CD14-positive monocyte (primary cell): ENCODE results near the gene KIRREL3. TPM values are rescaled to one million over a fixed set of nuclear protein-coding genes. Genes with fewer than 3 reads are reported as not detected.
A peak's percentile ranks its signal among the peaks of the same experiment; 100 is the strongest.

Source experiments
- DNase-seq, 3 donors: peaks; one replicate each; pipeline ENCODE4 v3.0.0-alpha.2; 2011 to 2022
- H2AFZ ChIP-seq: 2 replicates; pipeline ENCODE4 v1.6.0; 2012; ENCODE audit warnings: mild to moderate bottlenecking, low read depth, low read length, inconsistent platforms; ENCODE audit not compliant: insufficient read depth, poor library complexity, severe bottlenecking
- H3K27ac ChIP-seq, 2 donors: 1 replicate in 1 of 2; 2 replicates in 1 of 2; pipeline ENCODE4 v1.5.1; 2012 to 2013; ENCODE audit warnings: low read length in 2 of 2, control low read depth in 1 of 2, inconsistent platforms in 1 of 2, low read depth in 1 of 2, mild to moderate bottlenecking in 1 of 2
- H3K27me3 ChIP-seq, 2 donors: one replicate each; pipeline versions ENCODE4 v1.6.0 to v1.6.1; 2011 to 2013; ENCODE audit warnings: low read length in 2 of 2; ENCODE audit not compliant: control insufficient read depth in 2 of 2, insufficient read depth in 2 of 2
- H3K36me3 ChIP-seq, 2 donors: replicated peaks in 1 of 2; 1 replicate in 1 of 2; 2 replicates in 1 of 2; pipeline versions ENCODE4 v1.5.1 to v1.6.1; 2012 to 2013; ENCODE audit warnings: low read length in 2 of 2, control low read depth in 1 of 2, inconsistent platforms in 1 of 2, mild to moderate bottlenecking in 1 of 2; ENCODE audit not compliant: insufficient read depth in 2 of 2, control insufficient read depth in 1 of 2
- H3K4me1 ChIP-seq, 2 donors: 1 replicate in 1 of 2; 2 replicates in 1 of 2; pipeline versions ENCODE4 v1.5.1 to v1.6.1; 2012 to 2013; ENCODE audit warnings: low read length in 2 of 2, control low read depth in 1 of 2, inconsistent platforms in 1 of 2, mild to moderate bottlenecking in 1 of 2, moderate library complexity in 1 of 2; ENCODE audit not compliant: insufficient read depth in 2 of 2, control insufficient read depth in 1 of 2
- H3K4me2 ChIP-seq: replicated peaks from 2 replicates; pipeline ENCODE3; 2012; ENCODE audit warnings: low read length, moderate library complexity, mild to moderate bottlenecking; ENCODE audit not compliant: poor library complexity, severe bottlenecking; ENCODE audit errors: extremely low read depth
- H3K4me3 ChIP-seq, 3 experiments: fragments of 200-600 bp in 1 of 3; sonication (generic) in 1 of 3; replicated peaks in 1 of 3; 1 replicate in 2 of 3; 2 replicates in 1 of 3; pipeline ENCODE4 v1.5.1; 2011 to 2013; ENCODE audit warnings: low read length in 3 of 3, mild to moderate bottlenecking in 3 of 3, control low read depth in 2 of 3, low read depth in 2 of 3, inconsistent platforms in 1 of 3, moderate library complexity in 1 of 3
- H3K79me2 ChIP-seq: 2 replicates; pipeline ENCODE4 v1.6.0; 2012; ENCODE audit warnings: mild to moderate bottlenecking, control low read depth, inconsistent platforms, low read length, moderate library complexity; ENCODE audit not compliant: insufficient read depth
- H3K9ac ChIP-seq: 2 replicates; pipeline ENCODE4 v1.6.0; 2017; ENCODE audit warnings: low read length, mild to moderate bottlenecking; ENCODE audit not compliant: insufficient read depth, poor library complexity, severe bottlenecking
- H3K9me3 ChIP-seq, 2 donors: replicated peaks in 1 of 2; 1 replicate in 1 of 2; 2 replicates in 1 of 2; pipeline versions ENCODE4 v1.5.1 to v1.6.1; 2012 to 2013; ENCODE audit warnings: low read length in 2 of 2, control low read depth in 1 of 2; ENCODE audit not compliant: control insufficient read depth in 1 of 2, insufficient read depth in 1 of 2
- H4K20me1 ChIP-seq: 2 replicates; pipeline ENCODE4 v1.6.0; 2012; ENCODE audit warnings: mild to moderate bottlenecking, low read length, control low read depth, moderate library complexity; ENCODE audit not compliant: insufficient read depth
- H3K27ac Mint-ChIP-seq, 7 donors: one replicate each; pipeline ENCODE4 v1.8.0; 2020; ENCODE audit warnings: mild to moderate bottlenecking in 7 of 7, mixed read lengths in 7 of 7, moderate library complexity in 6 of 7, inconsistent platforms in 2 of 7
- H3K27me3 Mint-ChIP-seq, 3 donors: one replicate each; pipeline ENCODE4 v1.8.0; 2021 to 2022; ENCODE audit warnings: low read depth in 3 of 3, mild to moderate bottlenecking in 3 of 3, mixed read lengths in 3 of 3, moderate library complexity in 3 of 3, inconsistent platforms in 1 of 3
- H3K36me3 Mint-ChIP-seq, 2 donors: one replicate each; pipeline ENCODE4 v1.8.0; 2020; ENCODE audit warnings: mixed read lengths in 2 of 2, inconsistent platforms in 1 of 2, mild to moderate bottlenecking in 1 of 2
- H3K4me1 Mint-ChIP-seq: one replicate; pipeline ENCODE4 v1.8.0; 2020; ENCODE audit warnings: mild to moderate bottlenecking, mixed read lengths
- H3K4me3 Mint-ChIP-seq, 2 donors: one replicate each; pipeline ENCODE4 v1.8.0; 2020; ENCODE audit warnings: mild to moderate bottlenecking in 2 of 2, mixed read lengths in 2 of 2, moderate library complexity in 1 of 2
- H3K9me3 Mint-ChIP-seq, 7 donors: one replicate each; pipeline ENCODE4 v1.8.0; 2020 to 2022; ENCODE audit warnings: mixed read lengths in 7 of 7, mild to moderate bottlenecking in 6 of 7, moderate library complexity in 6 of 7, inconsistent platforms in 2 of 7
- CTCF ChIP-seq: fragments of 200-600 bp; IDR thresholded peaks from one replicate; pipeline ENCODE4 v1.8.0; 2022; ENCODE audit warnings: antibody characterized with exemption, mild to moderate bottlenecking
- WGBS: methylation state at CpG from one replicate; pipeline ENCODE4 v1.1.5; 2013; ENCODE audit warnings: missing lambda C conversion rate; ENCODE audit not compliant: insufficient coverage; 5-methylcytosine and 5-hydroxymethylcytosine counted together
- intact Hi-C, 2 donors: fragments of 100-400 bp; cut with micrococcal nuclease; formaldehyde crosslinking; loops; one replicate each; pipeline versions ENCODE4 v1.15.0 to v1.15.1; 2023
- polyA plus RNA-seq, 3 donors: library from polyadenylated mRNA; depleted of rRNA in 1 of 3; unstranded in 2 of 3; stranded (reverse) in 1 of 3; fragments of 300-500 nt in 2 of 3; fragments of >200 nt in 1 of 3; fragmentation: Illumina TruSeq in 2 of 3; gene quantifications; 1 replicate in 2 of 3; 2 replicates in 1 of 3; pipeline ENCODE4 v1.2.3, GENCODE V29; 2012 to 2021

The KIRREL3 gene
- polyA plus RNA-seq, 3 donors = not detected

GRCh38 chr11:126915430-126915829, 85.1 kb downstream of the KIRREL3 start:
- TF ChIP-seq CTCF = no peak
- Histone ChIP-seq H3K27ac (no peak overlapping the region), H3K4me2 (no peak overlapping the region), H3K79me2 (no peaks in the 10 kb centered on the region), H3K4me3 (no peak overlapping the region), H3K27me3 (no peaks in the 10 kb centered on the region), H3K4me1 (peaks cover 0 to 32% of the 10 kb centered on the region in 2 donors), H3K36me3 (no peaks in the 10 kb centered on the region), H3K9ac (no peak overlapping the region), H4K20me1 (no peaks in the 10 kb centered on the region), H3K9me3 (no peaks in the 10 kb centered on the region), H2AFZ (no peak overlapping the region)
- H3K9me3 Mint-ChIP-seq = peaks cover 0 to 6% (median 0%) of the 10 kb centered on the region in 7 donors
- H3K36me3 Mint-ChIP-seq = no peaks in the 10 kb centered on the region
- DNase-seq = no peak
- H3K4me3 Mint-ChIP-seq = no peak overlapping the region
- no peaks in the 10 kb centered on the region for H3K27me3 Mint-ChIP-seq
- intact Hi-C loops = no loop called here
- H3K27ac Mint-ChIP-seq = no peak overlapping the region
- no CpG with 5 or more reads among the region's 4 CpGs for WGBS
- peaks cover 10% of the 10 kb centered on the region for H3K4me1 Mint-ChIP-seq

- DNase-seq = peak in 1 of 3 donors; percentile 37
- Histone ChIP-seq H3K9ac (no peak overlapping the region), H3K4me2 (no peak overlapping the region), H3K36me3 (no peaks in the 10 kb centered on the region), H3K4me3 (no peak overlapping the region), H3K79me2 (no peaks in the 10 kb centered on the region), H3K27ac (no peak overlapping the region), H3K9me3 (no peaks in the 10 kb centered on the region), H3K27me3 (no peaks in the 10 kb centered on the region), H2AFZ (no peak overlapping the region), H3K4me1 (peaks cover 0 to 27% of the 10 kb centered on the region in 2 donors), H4K20me1 (no peaks in the 10 kb centered on the region)
- no peak for TF ChIP-seq CTCF
- H3K36me3 Mint-ChIP-seq = no peaks in the 10 kb centered on the region
- no peaks in the 10 kb centered on the region for H3K27me3 Mint-ChIP-seq
- H3K4me1 Mint-ChIP-seq = peaks cover 10% of the 10 kb centered on the region
- H3K27ac Mint-ChIP-seq = no peak overlapping the region
- no CpG with 5 or more reads among the region's 1 CpG for WGBS
- no peak overlapping the region for H3K4me3 Mint-ChIP-seq
- peaks cover 0 to 6% (median 1%) of the 10 kb centered on the region in 7 donors for H3K9me3 Mint-ChIP-seq
- intact Hi-C loops = no loop called here
Measured at GRCh38 chr11:126914941-126915340, 85.6 kb downstream of the KIRREL3 start.
